ENCODE data around the gene TMEM132D.

TMEM132D gene

DNA sequence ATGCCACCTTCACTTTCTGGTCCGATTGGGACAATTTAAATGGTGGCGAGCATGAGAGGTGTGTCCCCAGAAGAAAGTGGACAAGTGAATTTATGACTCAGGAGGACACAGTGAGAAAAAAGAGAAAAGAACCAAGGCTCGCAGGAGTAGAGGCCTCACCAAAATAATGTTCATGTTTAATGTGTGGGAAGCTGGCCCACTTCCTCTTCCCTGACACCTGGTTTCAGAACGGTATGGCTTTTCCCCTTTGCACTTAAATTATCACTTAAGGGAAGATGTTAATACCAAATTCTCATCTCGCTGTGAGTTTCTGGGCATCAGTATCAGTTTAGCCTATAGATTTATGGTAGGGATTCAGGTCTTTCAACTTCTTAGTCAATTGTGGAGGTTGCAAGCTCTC lies 824.1 kb downstream of the TMEM132D start:
- Mint-ChIP-seq H3K27ac (no peak overlapping the region), H3K4me1 (no peaks in the 10 kb centered on the region), H3K9me3 (no peaks in the 10 kb centered on the region), H3K36me3 (no peaks in the 10 kb centered on the region), H3K4me3 (no peak overlapping the region), H3K27me3 (peaks cover 4% of the 10 kb centered on the region)
- no peak for ATAC-seq (ENCODE audit: low read depth)
- DNase-seq (ENCODE audit: low spot score in 2 of 2), result no peak

DNA sequence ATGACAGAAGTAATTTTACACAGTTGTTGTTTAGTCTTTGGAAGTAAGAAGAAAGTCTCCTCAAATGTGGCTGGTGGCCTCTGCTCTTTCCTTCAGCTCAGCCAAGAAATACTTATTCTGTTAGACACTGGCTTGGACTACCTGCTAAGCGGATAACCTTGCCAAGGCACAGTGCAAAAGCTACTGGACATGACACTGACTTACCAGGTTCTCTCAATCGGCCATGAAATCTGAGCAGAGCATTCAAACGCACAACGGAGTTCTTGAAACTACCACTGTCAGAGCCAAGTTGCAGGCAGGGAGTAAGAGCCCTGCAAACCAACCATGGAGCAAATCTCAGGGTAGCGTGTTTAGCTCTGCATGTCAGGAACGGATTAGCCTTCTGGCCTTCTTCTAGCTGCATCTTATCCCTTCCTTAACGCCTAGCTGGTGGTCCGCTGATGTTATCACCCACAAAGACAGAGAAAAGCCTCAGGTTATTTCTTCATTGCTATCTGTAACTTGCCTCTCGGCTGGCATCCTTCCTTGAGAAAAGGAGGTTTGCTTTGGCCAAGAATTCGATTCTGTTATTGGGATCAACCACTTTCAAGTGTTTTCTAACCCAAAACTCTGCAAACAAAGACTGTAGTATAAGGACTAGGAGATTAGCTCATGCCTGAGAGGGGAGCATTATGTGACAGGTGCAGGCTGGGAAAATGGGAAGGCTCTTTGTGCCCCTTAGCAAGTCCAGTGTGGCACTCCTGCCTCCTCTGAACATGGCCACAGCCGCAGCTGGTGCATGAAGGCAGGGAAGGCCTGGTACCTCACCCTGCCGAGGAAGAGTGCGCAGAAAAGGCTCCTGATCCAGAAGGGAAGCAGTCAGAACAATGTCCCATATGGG lies 827.1 kb downstream of the TMEM132D start:
- no peak for DNase-seq (ENCODE audit: low spot score in 2 of 2)
- Mint-ChIP-seq H3K4me1 (no peaks in the 10 kb centered on the region), H3K4me3 (no peak overlapping the region), H3K27ac (no peak overlapping the region), H3K27me3 (peaks cover 9% of the 10 kb centered on the region), H3K9me3 (no peaks in the 10 kb centered on the region), H3K36me3 (no peaks in the 10 kb centered on the region)
- no peak for ATAC-seq (ENCODE audit: low read depth)

DNA sequence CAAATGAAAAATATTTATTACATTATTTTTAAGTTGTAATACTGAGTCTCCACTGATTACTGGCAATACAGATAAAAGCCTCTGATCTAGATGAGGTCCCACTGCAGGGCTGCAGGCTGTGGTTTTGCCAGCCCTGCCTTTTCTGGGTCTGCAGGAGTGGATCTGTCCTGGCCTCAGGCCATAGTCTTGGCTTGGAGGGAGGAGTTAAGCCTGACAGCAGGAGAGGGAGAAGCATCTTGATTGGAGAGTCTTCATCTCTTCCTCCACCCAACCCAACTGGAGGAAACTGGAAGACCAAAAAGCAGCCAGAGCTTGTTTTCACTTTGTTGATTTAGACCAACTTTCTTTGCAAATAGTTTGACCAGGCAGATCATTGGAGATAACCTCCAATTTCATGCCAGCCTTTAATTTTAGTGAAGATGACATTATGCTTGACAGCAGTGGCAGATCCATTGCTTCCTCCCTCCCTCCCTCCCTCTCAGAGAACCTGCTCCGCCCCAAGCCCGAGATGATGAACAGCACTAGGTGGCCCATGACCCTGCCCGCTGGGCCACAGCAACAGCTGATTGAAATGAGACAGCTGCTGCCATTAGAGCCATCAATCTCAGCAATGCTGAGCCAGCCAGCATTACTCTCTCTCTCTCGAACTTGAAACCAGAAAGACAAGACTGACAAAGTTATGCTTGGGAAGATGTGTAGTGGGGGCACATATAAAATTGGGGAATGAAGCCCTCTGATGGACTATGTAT lies 828.2 kb downstream of the TMEM132D start:
- Mint-ChIP-seq H3K4me1 (no peaks in the 10 kb centered on the region), H3K9me3 (no peaks in the 10 kb centered on the region), H3K36me3 (no peaks in the 10 kb centered on the region), H3K27me3 (peaks cover 10% of the 10 kb centered on the region), H3K4me3 (no peak overlapping the region), H3K27ac (no peak overlapping the region)
- DNase-seq (ENCODE audit: low spot score in 2 of 2) (no peak), ATAC-seq (ENCODE audit: low read depth) (no peak)

DNA sequence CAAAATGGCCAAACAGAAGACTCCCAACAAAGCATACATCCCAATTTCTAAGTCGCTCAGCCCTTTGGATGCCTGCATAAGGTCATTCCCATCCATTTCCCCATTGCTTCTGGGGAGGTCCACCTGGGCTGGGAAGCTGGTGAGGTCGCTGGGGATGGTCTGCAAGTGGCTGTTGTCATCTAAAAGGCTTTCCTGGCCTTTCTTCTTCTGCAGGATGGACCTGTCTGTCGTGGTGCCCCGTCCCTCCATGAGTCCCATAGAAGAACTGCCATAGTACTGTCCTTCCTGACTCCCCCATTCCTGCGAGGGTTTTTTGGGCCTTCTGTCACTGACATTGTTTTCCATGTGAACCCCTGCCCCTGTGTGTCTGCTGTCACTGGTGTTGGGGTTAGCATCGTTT lies 829.4 kb downstream of the TMEM132D start:
- peaks cover 10% of the 10 kb centered on the region for H3K27me3 Mint-ChIP-seq

DNA sequence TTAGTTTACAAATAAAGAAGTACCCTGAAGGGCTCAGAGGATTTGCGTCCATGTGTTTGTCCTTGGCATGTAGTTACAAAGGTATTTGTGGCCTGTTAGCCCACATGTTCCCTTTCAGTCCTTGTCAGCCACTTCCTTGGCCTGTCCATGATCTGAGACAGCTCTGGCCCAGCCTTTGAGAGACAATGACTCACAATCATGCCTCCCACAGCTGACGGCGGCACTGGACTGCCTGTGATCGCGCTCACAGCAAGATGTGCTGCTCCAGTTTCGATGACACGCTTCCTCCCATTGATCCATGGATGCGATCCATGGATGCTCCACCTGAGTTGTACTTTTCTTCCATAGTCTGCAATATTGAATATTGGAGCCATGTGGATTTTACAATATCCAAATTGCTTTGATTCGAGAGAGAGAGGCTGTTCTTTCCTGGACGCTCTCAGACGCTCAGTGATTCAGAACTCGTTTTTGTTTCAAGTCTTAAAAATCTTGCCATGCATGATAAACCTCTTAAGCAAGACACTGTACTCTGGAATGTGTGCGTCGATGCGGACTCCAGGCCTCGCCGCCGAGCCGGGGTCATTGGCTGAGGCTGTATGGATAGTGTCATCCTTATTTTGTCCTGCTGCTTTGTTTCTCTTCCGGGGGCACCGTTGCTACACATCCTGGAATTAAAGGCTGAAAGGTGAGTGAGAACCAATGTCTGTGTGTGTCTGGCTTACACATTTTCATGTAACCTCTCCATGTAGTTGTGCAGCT lies 830.5 kb downstream of the TMEM132D start:
- Mint-ChIP-seq H3K9me3 (no peaks in the 10 kb centered on the region), H3K4me3 (no peak overlapping the region), H3K27ac (no peak overlapping the region), H3K27me3 (peaks cover 10% of the 10 kb centered on the region), H3K4me1 (no peaks in the 10 kb centered on the region), H3K36me3 (no peaks in the 10 kb centered on the region)
- no peak for ATAC-seq (ENCODE audit: low read depth)
- no peak for DNase-seq (ENCODE audit: low spot score in 2 of 2)

More for the DNA sequence above, 829.4 kb downstream of the TMEM132D start:
- Mint-ChIP-seq H3K4me1 (no peaks in the 10 kb centered on the region), H3K4me3 (no peak overlapping the region), H3K36me3 (no peaks in the 10 kb centered on the region), H3K9me3 (no peaks in the 10 kb centered on the region), H3K27ac (no peak overlapping the region)
- ATAC-seq (ENCODE audit: low read depth) (no peak), DNase-seq (ENCODE audit: low spot score in 2 of 2) (no peak)

DNA sequence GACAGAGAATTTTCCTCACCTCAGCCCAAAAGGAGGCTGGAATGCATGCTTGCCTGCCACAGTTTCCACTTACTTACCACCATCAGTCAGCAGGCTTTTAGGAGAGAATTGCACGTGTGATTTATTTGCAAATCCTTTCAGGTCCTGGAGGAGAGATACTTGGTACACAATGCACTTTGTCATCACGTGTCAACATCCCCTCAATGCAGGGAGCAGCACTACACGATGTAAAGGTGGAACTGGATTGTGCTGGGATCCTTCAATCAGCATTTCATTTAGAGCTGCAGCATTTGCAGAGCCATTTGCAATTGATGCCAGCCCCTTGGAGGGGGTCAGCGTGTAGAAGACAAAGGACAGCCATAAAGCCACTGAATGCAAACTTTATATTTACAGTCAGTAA lies 832.5 kb downstream of the TMEM132D start:
- H3K9me3 Mint-ChIP-seq, result no peaks in the 10 kb centered on the region
- no peaks in the 10 kb centered on the region for H3K36me3 Mint-ChIP-seq
- ATAC-seq (ENCODE audit: low read depth), result no peak
- no peak overlapping the region for H3K27ac Mint-ChIP-seq
- no peaks in the 10 kb centered on the region for H3K4me1 Mint-ChIP-seq
- peaks cover 6% of the 10 kb centered on the region for H3K27me3 Mint-ChIP-seq
- no peak for DNase-seq (ENCODE audit: low spot score in 2 of 2)
- H3K4me3 Mint-ChIP-seq, result no peak overlapping the region

DNA sequence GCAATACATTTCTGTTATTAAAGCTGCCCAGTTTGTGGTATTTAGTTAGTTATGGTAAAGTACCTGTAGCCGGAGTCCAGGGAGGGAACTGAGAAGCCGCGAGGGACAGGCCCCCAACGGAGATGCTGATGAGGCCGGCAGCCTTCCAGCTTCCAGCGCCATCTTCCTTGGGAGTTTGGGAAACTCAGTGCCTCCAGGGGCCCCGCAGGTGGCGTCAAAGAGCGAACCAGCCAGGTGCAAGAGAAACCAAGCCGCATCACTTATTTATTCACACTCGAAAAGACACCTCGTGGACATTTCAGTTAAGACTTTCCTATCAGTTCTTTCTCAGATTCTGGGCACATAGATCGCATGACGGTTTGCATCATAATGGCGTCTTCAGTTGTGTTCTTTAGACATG lies 833.9 kb downstream of the TMEM132D start:
- Mint-ChIP-seq H3K27me3 (peaks cover 14% of the 10 kb centered on the region), H3K36me3 (no peaks in the 10 kb centered on the region), H3K4me3 (no peak overlapping the region), H3K9me3 (no peaks in the 10 kb centered on the region), H3K4me1 (no peaks in the 10 kb centered on the region), H3K27ac (no peak overlapping the region)
- ATAC-seq (ENCODE audit: low read depth) (no peak), DNase-seq (ENCODE audit: low spot score in 2 of 2) (no peak)

DNA sequence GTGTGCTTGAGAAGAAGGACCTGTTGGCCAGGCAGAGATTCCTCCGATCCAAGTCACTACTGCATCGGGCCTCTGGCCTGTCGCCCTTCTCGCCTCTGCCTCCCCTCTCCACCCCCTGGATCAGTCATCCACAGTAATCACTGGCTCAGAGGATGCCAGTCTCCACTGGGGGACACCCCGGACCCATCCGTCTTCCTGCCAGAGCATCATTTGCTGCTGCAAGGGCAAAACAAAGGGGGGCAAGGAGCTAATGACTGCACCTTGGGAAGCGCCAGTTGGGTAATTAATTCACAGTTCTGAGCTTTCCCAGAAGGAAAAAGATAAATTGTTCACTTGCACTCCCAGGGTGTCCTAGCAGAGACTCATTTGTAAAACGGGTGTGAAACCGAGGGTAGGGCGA lies 835.1 kb downstream of the TMEM132D start:
- Mint-ChIP-seq H3K36me3 (no peaks in the 10 kb centered on the region), H3K4me1 (no peaks in the 10 kb centered on the region), H3K27ac (no peak overlapping the region), H3K4me3 (no peak overlapping the region), H3K9me3 (no peaks in the 10 kb centered on the region), H3K27me3 (peaks cover 13% of the 10 kb centered on the region)
- DNase-seq (ENCODE audit: low spot score in 2 of 2) (no peak), ATAC-seq (ENCODE audit: low read depth) (no peak)

DNA sequence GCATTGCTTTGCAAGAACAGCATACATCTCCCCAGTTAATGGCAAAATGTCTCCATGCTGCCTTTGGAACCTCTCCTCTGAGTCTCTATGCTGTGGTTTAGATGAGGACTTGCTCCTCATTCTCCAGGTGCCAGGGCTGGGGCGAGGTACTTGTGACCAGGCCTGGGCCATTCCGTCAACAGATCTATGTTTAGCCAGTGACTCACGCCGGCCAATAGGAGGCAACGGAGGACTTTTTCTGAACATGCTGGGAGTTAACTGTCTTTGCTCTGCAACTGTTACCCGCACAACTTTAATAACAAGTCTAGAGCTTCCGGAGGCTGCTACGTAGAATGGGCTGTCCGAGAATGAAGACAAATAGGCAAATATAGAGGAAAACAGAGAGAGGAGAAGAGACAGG lies 836.3 kb downstream of the TMEM132D start:
- H3K27ac Mint-ChIP-seq, result no peak overlapping the region
- peaks cover 11% of the 10 kb centered on the region for H3K27me3 Mint-ChIP-seq
- H3K9me3 Mint-ChIP-seq, result no peaks in the 10 kb centered on the region
- no peak overlapping the region for H3K4me3 Mint-ChIP-seq
- no peaks in the 10 kb centered on the region for H3K36me3 Mint-ChIP-seq
- no peak for ATAC-seq (ENCODE audit: low read depth)
- DNase-seq (ENCODE audit: low spot score in 2 of 2), result no peak
- H3K4me1 Mint-ChIP-seq, result no peaks in the 10 kb centered on the region

DNA sequence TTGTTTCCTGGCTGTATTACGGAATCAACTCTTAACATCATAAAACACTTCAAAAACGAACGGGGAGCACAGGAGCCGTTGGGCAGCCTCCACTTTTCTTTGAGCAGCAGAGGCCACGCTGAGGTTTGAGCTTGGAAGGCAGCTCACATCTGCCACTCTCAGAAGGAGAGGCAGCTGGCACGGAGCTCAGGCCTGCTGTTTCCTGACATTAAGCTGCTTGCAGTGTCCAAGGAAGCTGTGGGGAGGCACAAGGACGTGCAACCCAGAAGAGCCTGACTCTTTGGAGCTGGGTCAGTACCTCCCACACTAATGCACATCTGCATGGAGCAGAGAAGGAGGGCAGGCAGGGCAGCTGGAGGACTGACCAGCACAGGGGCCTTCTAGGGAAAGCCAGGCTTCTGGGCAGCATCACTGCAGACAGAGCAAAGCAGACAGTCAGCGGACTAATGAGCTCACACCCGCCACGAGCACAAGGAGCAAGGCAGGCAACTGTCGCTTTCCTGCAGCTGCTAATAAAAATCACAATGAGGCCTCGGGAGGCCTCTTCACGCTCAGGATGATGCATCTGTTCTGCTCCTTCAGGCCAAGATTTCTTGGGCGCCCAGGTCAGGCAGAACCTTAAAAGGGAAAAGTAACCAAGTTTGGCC lies 839.5 kb downstream of the TMEM132D start:
- Mint-ChIP-seq H3K36me3 (no peaks in the 10 kb centered on the region), H3K27ac (no peak overlapping the region), H3K27me3 (peaks cover 8% of the 10 kb centered on the region), H3K4me1 (no peaks in the 10 kb centered on the region), H3K4me3 (no peak overlapping the region), H3K9me3 (no peaks in the 10 kb centered on the region)
- DNase-seq (ENCODE audit: low spot score in 2 of 2), result no peak
- no peak for ATAC-seq (ENCODE audit: low read depth)

DNA sequence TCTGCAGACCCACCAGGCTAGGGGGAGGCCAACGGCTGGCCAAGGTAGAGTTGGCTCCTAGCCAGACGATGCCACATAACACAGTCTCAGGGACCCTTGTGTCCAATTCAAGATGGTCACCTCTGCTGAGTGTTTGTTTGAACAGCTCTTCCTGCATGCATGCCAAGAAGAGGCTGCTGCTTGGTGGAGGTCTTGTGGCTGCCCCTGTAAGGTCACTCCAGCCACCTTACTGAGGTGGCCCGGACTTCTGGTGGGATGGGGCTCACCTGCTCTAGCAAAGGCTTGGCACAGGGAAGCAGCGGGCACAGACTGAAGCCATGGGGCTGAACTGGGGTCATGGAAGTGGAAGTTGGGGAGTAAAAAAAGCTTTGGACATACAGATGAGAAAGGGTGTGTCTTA lies 840.2 kb downstream of the TMEM132D start:
- H3K4me1 Mint-ChIP-seq, result no peaks in the 10 kb centered on the region

DNA sequence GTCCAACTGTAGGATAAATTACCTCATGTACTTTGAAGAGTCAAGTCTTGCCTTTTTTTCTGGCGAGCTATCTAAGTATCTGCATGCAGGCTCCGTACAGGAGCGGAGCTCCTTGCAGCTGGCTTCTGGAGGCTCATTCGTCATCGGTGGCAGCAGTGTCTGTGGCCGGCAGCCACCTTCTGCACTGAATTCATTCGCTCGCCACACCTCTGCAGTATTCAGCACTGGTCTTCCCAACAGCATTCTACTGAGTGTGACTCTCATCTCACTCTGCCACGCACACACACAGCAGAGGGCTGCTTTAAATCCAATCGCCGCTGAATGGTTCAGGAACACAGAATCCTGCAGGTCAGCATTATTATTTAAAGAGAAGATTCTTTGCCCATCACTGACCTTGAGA lies 850.6 kb downstream of the TMEM132D start:
- H3K9me3 Mint-ChIP-seq, result peaks cover 1% of the 10 kb centered on the region
- no peak for ATAC-seq (ENCODE audit: low read depth)
- no peak overlapping the region for H3K4me3 Mint-ChIP-seq
- no peaks in the 10 kb centered on the region for H3K4me1 Mint-ChIP-seq
- H3K27me3 Mint-ChIP-seq, result peaks cover 2% of the 10 kb centered on the region
- H3K36me3 Mint-ChIP-seq, result no peaks in the 10 kb centered on the region
- H3K27ac Mint-ChIP-seq, result no peak overlapping the region
- no peak for DNase-seq (ENCODE audit: low spot score in 2 of 2)

More for the DNA sequence above, 840.2 kb downstream of the TMEM132D start:
- no peak overlapping the region for H3K4me3 Mint-ChIP-seq
- no peaks in the 10 kb centered on the region for H3K36me3 Mint-ChIP-seq
- no peak overlapping the region for H3K27ac Mint-ChIP-seq
- H3K9me3 Mint-ChIP-seq, result no peaks in the 10 kb centered on the region
- peaks cover 8% of the 10 kb centered on the region for H3K27me3 Mint-ChIP-seq
- no peak for ATAC-seq (ENCODE audit: low read depth)
- no peak for DNase-seq (ENCODE audit: low spot score in 2 of 2)

DNA sequence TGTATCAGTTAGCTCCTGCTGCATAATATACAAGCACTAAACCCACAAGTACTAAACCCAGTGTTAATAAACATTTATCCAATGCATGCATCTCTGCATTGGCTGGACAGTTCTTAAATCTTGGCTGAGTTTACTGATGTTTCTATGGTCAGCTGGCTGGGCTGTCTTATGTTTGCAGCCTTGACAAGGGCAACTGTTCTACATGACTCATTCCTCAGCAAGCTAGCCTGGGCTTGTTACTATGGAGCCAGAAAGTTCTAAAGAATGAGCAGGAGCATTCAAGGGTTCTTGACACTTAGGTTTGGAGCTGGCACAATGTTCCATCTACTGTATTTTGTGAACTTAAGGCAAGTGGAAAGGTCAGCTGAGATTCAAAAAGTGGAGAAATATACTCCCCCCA lies 851.5 kb downstream of the TMEM132D start:
- Mint-ChIP-seq H3K36me3 (no peaks in the 10 kb centered on the region), H3K27me3 (peaks cover 2% of the 10 kb centered on the region), H3K4me1 (no peaks in the 10 kb centered on the region), H3K4me3 (no peak overlapping the region), H3K27ac (no peak overlapping the region), H3K9me3 (peaks cover 1% of the 10 kb centered on the region)
- DNase-seq (ENCODE audit: low spot score in 2 of 2) (no peak), ATAC-seq (ENCODE audit: low read depth) (no peak)

DNA sequence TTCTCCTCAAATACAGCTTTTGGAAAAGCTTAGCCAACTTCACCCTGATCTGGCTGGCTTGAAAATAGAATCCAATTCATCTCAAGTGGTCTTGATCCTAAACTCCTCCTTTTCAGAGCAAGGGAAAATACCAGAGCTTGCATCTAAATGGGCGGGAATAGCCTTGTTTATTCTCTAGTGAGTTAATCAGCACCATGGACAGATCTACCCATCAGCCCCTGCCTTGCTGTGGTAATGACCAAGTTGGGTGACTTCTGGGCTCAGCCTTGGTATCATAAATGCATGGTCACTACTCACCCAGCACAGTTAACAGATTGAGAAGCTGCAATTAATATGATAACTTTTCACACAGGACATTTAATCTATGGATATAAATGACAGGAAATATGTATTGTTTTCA lies 853.9 kb downstream of the TMEM132D start:
- ATAC-seq (ENCODE audit: low read depth) (no peak), DNase-seq (ENCODE audit: low spot score in 2 of 2) (no peak)
- Mint-ChIP-seq H3K27ac (no peak overlapping the region), H3K4me3 (no peak overlapping the region), H3K9me3 (no peaks in the 10 kb centered on the region), H3K4me1 (no peaks in the 10 kb centered on the region), H3K27me3 (no peaks in the 10 kb centered on the region), H3K36me3 (no peaks in the 10 kb centered on the region)

Data from memory B cell (primary cell).